HG03575 (cell line): ENCODE data around the gene TAS2R14.

Experiments
- ATAC-seq: cut with Tn5 transposase; IDR thresholded peaks from one replicate; pipeline ENCODE4 v1.9.1; 2021; ENCODE audit not compliant: unreplicated experiment, insufficient number of reproducible peaks, low FRiP score; ENCODE audit errors: extremely low read depth

TAS2R14 gene

DNA sequence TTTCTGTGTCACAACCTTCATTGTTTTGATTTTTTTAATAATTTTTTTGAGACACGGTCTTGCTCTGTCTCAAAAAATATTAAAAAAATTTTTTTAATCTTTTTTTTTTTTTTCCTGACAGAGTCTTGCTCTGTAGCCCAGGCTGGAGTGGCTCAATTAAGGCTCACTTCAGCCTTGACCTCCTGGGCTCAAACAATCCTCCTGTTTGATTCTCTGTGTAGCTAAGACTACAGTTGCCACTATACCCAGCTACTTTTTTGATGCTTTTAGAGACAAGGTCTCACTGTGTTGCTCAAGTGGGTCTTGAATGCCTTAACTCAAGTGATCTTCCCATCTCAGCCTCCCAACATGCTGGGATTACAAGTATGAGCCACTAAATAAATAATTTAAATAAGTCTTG, 19.3 kb downstream of the TAS2R14 start:
- ATAC-seq: no peak

DNA sequence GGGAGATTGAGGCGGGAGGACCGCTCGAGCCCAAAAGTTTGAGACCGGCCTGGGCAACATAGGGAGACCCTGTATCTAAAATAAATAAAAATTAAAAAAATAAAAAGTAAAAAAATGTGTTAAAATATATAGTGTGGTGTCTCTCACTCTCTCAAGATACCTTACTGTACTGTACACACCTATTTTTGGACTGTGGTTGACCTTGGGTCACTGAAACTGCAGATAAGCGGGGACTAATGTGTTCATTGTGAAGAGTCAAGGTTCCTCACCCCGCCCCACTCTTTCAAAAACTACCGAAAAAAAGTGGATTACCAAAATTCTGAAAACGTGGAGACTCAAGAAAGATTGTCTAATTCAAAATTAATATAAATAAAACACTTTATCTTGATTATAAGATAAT, 28.7 kb downstream of the TAS2R14 start:
- ATAC-seq: no peak

DNA sequence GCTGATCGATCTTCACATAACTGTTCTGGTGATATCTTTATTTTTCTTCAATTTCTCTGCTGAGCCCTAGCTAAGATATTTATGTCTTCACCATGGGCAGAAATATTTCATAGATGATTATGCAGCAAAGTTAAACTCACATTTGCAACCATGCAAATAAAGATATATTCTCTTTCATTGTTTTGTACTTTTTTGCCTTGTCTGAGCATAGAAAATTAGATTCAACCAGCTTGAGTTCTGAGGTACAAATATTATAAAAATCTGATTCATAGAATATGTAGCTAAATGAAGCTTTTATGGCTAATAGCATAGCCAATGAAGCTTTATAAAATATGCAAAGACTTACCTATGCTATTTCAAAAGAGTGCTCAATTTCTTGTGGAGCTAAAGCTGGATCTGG, 29.6 kb downstream of the TAS2R14 start, which contains the start of gene TAS2R13:
Gene TAS2R13, minus strand, starts transcription at position 101 of the 400 bp plus-strand sequence. CDS start 264 bp downstream, outside the sequence.
- no peak for ATAC-seq

DNA sequence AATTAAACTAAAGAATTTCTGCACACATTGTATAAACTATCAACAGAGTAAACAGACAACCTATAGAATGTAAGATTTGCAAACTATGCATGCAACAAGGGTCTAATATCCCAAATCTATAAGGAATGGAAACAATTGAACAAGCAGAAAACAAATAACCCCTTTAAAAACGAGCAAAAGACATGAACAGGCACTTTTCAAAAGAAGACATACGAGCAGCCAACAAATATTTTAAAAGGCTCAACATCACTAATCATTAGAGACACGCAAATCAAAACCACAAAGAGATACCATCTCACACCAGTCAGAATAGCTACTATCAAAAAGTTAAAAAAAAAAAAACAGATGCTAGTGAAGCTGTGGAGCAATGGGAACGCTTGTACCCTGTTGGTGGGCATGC, 34.4 kb downstream of the TAS2R14 start:
- no peak for ATAC-seq

DNA sequence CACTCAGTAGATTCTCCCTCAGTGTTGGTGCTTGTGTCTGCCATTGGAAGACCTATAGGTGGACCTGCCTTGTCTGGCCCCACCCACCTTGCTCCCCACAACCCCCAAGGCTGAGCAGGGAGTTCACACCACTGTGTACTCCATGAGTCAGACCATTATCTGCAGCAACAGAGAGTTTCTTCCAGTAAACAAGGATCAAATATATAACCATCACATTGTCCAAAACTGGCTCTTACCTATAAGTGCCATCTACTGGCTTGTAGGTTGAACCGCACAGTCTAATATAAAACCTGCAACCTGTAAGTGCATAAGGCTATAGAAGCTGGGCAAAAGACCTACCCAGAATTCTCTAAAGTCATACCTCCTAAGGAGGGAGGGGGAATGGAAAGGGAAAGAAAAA, 37.6 kb downstream of the TAS2R14 start:
- ATAC-seq: no peak

DNA sequence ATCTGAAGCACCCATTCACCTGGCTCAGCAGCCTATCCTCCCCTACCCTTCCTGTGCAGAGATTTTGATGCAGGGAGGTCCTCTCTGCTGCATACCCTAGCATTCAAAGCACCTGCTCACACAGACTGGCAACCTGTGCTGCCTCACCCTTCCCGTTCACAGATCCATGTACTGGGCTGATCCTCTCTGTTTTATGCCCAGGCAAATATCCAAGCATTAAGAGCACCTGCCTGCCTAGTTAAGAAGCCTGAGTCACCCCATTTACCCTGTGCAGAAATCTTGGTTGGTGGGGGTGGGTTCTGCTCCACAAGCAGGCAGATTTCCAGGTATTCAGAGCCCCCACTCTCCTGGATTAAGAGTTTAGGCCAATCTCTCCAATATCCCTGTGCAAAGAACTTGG, 38.1 kb downstream of the TAS2R14 start:
- no peak for ATAC-seq

DNA sequence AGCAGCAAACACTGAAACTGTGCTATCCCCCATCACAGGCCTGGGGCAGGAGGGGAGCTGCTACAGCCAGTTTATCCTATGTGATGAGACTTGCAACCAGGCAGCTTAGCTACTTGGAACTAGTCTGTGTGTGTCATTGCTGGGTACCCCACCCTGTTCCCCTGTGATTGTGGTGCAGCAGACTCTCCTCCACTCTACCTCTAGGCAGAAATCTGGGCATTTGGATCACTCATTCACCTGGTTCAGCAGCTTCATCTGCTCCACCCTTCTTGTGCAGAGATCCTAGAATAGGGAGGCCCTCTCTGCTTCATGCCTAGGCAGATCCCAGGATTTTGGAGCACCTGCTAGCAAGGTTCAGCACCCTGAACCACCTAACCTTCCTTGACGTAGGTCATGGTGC, 38.5 kb downstream of the TAS2R14 start:
- ATAC-seq: no peak

DNA sequence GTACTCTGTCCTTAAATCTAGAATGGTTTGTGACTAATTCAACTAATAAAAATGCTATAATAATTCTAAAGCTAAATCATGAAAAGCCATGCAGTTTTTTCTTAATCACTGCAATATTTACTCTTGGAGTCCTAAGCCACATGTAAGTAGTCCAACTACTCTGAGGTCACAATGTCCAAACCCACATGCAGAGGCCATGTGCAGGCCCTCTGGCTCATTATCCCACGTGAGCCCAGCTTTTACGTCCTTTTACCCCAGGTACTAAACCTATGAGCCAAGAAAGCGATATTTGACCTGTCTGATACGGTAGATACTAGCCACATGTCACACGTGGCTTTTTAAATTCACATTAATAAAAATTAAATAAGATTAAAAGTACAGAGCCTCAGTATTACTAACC, 42.2 kb downstream of the TAS2R14 start:
- ATAC-seq: no peak

DNA sequence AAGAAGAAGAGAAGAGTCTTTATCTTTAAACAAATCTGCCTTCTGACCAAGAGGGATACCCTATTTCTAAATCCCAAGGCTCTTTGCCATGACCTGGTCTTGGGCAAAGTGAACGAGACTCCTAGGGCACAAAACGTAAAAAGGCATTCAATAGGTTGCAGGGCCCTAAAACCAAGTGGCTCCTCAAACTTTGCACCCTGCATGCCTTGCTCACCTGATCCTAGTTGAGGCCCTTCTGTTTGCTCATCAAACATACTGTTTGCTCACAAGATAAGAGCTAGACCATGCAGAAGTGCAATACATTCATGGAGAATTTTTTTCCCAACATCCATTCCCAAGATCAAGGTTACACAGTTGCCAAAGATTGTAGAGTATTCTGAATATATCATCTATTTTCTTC, 47.1 kb downstream of the TAS2R14 start:
- no peak for ATAC-seq

DNA sequence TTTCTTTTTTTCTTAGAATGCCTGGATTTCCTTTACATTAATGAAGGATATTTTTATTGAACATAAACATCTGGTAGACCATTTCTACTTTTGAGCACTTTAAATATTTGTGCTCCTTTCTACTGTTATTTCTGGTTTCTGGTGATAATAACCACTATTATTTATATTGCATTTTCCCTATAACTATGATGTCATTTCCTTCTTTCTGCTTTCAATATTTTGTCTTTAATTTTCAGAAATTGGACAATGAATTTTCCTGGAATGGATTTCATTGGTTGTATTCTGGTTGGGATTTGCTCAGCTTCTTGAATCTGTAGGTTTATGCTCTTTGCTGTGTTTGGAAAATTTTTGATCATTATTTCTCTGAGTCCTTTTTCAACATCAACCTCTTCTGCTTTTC, 49.8 kb downstream of the TAS2R14 start:
- no peak for ATAC-seq
